Liver (tissue), 9 donors: ENCODE measurements around the gene LRRC25. TPM values are rescaled to one million over a fixed set of nuclear protein-coding genes. Genes with fewer than 3 reads are reported as not detected.
A peak's percentile ranks its signal among the peaks of the same experiment; 100 is the strongest.

Experiments used
- DNase-seq: peaks from one replicate; pipeline ENCODE4 v3.0.0-alpha.2; 2017; ENCODE audit warnings: low spot score
- H3K27ac ChIP-seq, 2 donors: one replicate each; pipeline ENCODE4 v1.7.0; 2013; ENCODE audit warnings: inconsistent platforms in 2 of 2, low read length in 2 of 2, control low read depth in 1 of 2, low read depth in 1 of 2, mild to moderate bottlenecking in 1 of 2
- H3K27me3 ChIP-seq, 4 donors: one replicate each; pipeline versions ENCODE4 v1.6.1 to v1.7.0; 2013; ENCODE audit warnings: low read length in 3 of 4, inconsistent platforms in 1 of 4, mild to moderate bottlenecking in 1 of 4, moderate library complexity in 1 of 4; ENCODE audit not compliant: control insufficient read depth in 4 of 4, insufficient read depth in 4 of 4
- H3K36me3 ChIP-seq, 4 donors: one replicate each; pipeline versions ENCODE4 v1.6.1 to v1.7.0; 2013; ENCODE audit warnings: low read length in 3 of 4, mild to moderate bottlenecking in 3 of 4, low read depth in 1 of 4, moderate library complexity in 1 of 4; ENCODE audit not compliant: control insufficient read depth in 4 of 4, insufficient read depth in 3 of 4
- H3K4me1 ChIP-seq, 4 donors: one replicate each; pipeline versions ENCODE4 v1.6.1 to v1.7.0; 2013; ENCODE audit warnings: low read length in 3 of 4, mild to moderate bottlenecking in 3 of 4, moderate library complexity in 1 of 4; ENCODE audit not compliant: control insufficient read depth in 4 of 4, insufficient read depth in 4 of 4
- H3K4me3 ChIP-seq, 3 donors: one replicate each; pipeline versions ENCODE4 v1.6.1 to v1.7.0; 2013; ENCODE audit warnings: low read length in 3 of 3, control low read depth in 1 of 3, low read depth in 1 of 3, mild to moderate bottlenecking in 1 of 3
- H3K9ac ChIP-seq, 2 donors: one replicate each; pipeline ENCODE4 v1.7.0; 2013; ENCODE audit warnings: low read length in 2 of 2, mild to moderate bottlenecking in 2 of 2, moderate library complexity in 2 of 2, control low read depth in 1 of 2, low read depth in 1 of 2
- H3K9me3 ChIP-seq, 4 donors: one replicate each; pipeline versions ENCODE4 v1.6.1 to v1.7.0; 2013; ENCODE audit warnings: low read length in 3 of 4; ENCODE audit not compliant: control insufficient read depth in 4 of 4
- EGR1 ChIP-seq, 2 donors: IDR thresholded peaks; 2 replicates each; pipeline ENCODE4 v1.6.1; 2016 to 2018; ENCODE audit warnings: antibody characterized with exemption in 2 of 2, low read depth in 2 of 2
- FOXA1 ChIP-seq: IDR thresholded peaks from 2 replicates; pipeline ENCODE4 v1.6.1; 2016; ENCODE audit warnings: antibody characterized with exemption
- FOXA2 ChIP-seq: IDR thresholded peaks from 2 replicates; pipeline ENCODE4 v1.6.1; 2016; ENCODE audit warnings: antibody characterized with exemption
- GABPA ChIP-seq, 2 donors: IDR thresholded peaks in 1 of 2; conservative IDR thresholded peaks in 1 of 2; 2 replicates each; pipeline ENCODE4 v1.6.1; 2016; ENCODE audit warnings: antibody characterized with exemption in 2 of 2, mild to moderate bottlenecking in 1 of 2, moderate library complexity in 1 of 2
- HNF4A ChIP-seq, 2 donors: conservative IDR thresholded peaks; 2 replicates each; pipeline ENCODE4 v1.6.1; 2016; ENCODE audit warnings: antibody characterized with exemption in 2 of 2, mild to moderate bottlenecking in 2 of 2
- HNF4G ChIP-seq: IDR thresholded peaks from 2 replicates; pipeline ENCODE4 v1.6.1; 2016; ENCODE audit warnings: antibody characterized with exemption
- JUND ChIP-seq, 2 donors: IDR thresholded peaks; 2 replicates each; pipeline ENCODE4 v1.6.1; 2016; ENCODE audit warnings: antibody characterized with exemption in 2 of 2
- NR2F2 ChIP-seq: IDR thresholded peaks from 2 replicates; pipeline ENCODE4 v1.6.1; 2016; ENCODE audit warnings: antibody characterized with exemption
- RAD21 ChIP-seq, 2 donors: IDR thresholded peaks; 2 replicates each; pipeline ENCODE4 v1.6.1; 2016; ENCODE audit warnings: antibody characterized with exemption in 2 of 2, mild to moderate bottlenecking in 2 of 2
- RXRA ChIP-seq, 2 donors: IDR thresholded peaks; 2 replicates each; pipeline ENCODE4 v1.6.1; 2017 to 2018; ENCODE audit warnings: antibody characterized with exemption in 2 of 2, mild to moderate bottlenecking in 1 of 2
- SP1 ChIP-seq: IDR thresholded peaks from 2 replicates; pipeline ENCODE4 v1.6.1; 2018; ENCODE audit warnings: antibody characterized with exemption, mild to moderate bottlenecking
- TAF1 ChIP-seq: conservative IDR thresholded peaks from 2 replicates; pipeline ENCODE4 v1.6.1; 2016; ENCODE audit warnings: antibody characterized with exemption, mild to moderate bottlenecking
- YY1 ChIP-seq: IDR thresholded peaks from 2 replicates; pipeline ENCODE4 v1.6.1; 2016; ENCODE audit warnings: antibody characterized with exemption, mild to moderate bottlenecking
- WGBS: extraction: QIAGEN DNeasy Blood & Tissue Kit; methylation state at CpG from one replicate; pipeline ENCODE4 v1.1.7; 2013; 5-methylcytosine and 5-hydroxymethylcytosine counted together
- polyA plus RNA-seq, 2 donors: library from polyadenylated mRNA; stranded (reverse) in 1 of 2; unstranded in 1 of 2; fragments of 200-250 nt in 1 of 2; fragments of >200 nt in 1 of 2; fragmentation: Nextera tagmentation in 1 of 2; extraction: Ambion mirVana in 1 of 2; gene quantifications; one replicate each; pipeline versions ENCODE4 v1.2.1 to v1.2.3, GENCODE V29; 2013 to 2015
- total RNA-seq, 2 donors: library from RNA; depleted of rRNA; stranded (reverse); fragments of >200 nt; gene quantifications; one replicate each; pipeline ENCODE4 v1.2.3, GENCODE V29; 2014
- TF ChIP-seq, protein P1 (sequence below): IDR thresholded peaks from 2 replicates; pipeline ENCODE4 v1.6.1; 2016; ENCODE audit warnings: antibody characterized with exemption
- TF ChIP-seq, protein P2 (sequence below): IDR thresholded peaks from 2 replicates; pipeline ENCODE4 v1.6.1; 2016; ENCODE audit warnings: antibody characterized with exemption
- TF ChIP-seq, protein P3 (sequence below): IDR thresholded peaks from 2 replicates; pipeline ENCODE4 v1.6.1; 2016; ENCODE audit warnings: antibody characterized with exemption, mild to moderate bottlenecking
- TF ChIP-seq, protein P4 (sequence below): fragments of 150-350 bp; IDR thresholded peaks from 2 replicates; pipeline ENCODE4 v1.5.1; 2017; ENCODE audit warnings: improper control_type of control experiment, low read depth, low read length; ENCODE audit not compliant: missing input control
- TF ChIP-seq, protein P5 (sequence below): IDR thresholded peaks from 2 replicates; pipeline ENCODE4 v1.6.1; 2016; ENCODE audit warnings: antibody characterized with exemption
- donor health status: healthy.
- donor health status: healthy.
- donor health status: healthy.
- donor health status: healthy.
- donor health status: healthy.

LRRC25 gene
- total and polyA plus RNA-seq, 4 donors, result 2.3 to 13.4 (median 6.9) TPM

DNA sequence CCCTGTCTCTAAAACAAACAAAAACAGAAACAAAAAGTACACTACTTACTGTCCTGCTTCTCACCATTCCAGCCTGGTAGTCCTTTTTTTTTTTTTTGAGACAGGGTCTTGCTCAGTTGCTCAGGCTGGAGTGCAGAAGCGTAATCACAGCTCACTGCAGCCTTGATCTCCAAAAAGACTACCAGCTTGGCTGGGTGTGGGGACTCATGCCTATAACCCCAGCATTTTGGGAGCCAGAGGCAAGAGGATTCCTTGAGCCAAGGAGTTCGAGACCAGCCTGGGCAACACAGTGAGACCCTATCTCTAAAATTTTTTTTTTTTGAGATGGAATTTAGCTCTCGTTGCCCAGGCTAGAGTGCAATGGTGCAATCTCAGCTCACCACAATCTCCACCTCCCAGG lies 16.6 kb downstream of the LRRC25 start:
- peaks cover 11 to 42% (median 30%) of the 10 kb centered on the region in 4 donors for H3K4me1 ChIP-seq
- no peaks in the 10 kb centered on the region for H3K9me3 ChIP-seq
- peak overlapping the region in 1 of 2 donors; percentile 19 for H3K9ac ChIP-seq
- no peaks in the 10 kb centered on the region for H3K27me3 ChIP-seq
- WGBS, result 72% methylated on average over 3 of the region's 3 CpGs
- H3K4me3 ChIP-seq, result no peak overlapping the region
- H3K27ac ChIP-seq, result peak overlapping the region; percentile 77 to 78
- no peak for TF ChIP-seq FOXA1
- TF ChIP-seq, protein P1, sequence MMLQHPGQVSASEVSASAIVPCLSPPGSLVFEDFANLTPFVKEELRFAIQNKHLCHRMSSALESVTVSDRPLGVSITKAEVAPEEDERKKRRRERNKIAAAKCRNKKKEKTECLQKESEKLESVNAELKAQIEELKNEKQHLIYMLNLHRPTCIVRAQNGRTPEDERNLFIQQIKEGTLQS, result no peak
- TF ChIP-seq, protein P2, sequence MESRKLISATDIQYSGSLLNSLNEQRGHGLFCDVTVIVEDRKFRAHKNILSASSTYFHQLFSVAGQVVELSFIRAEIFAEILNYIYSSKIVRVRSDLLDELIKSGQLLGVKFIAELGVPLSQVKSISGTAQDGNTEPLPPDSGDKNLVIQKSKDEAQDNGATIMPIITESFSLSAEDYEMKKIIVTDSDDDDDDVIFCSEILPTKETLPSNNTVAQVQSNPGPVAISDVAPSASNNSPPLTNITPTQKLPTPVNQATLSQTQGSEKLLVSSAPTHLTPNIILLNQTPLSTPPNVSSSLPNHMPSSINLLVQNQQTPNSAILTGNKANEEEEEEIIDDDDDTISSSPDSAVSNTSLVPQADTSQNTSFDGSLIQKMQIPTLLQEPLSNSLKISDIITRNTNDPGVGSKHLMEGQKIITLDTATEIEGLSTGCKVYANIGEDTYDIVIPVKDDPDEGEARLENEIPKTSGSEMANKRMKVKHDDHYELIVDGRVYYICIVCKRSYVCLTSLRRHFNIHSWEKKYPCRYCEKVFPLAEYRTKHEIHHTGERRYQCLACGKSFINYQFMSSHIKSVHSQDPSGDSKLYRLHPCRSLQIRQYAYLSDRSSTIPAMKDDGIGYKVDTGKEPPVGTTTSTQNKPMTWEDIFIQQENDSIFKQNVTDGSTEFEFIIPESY, result no peak
- H3K36me3 ChIP-seq, result no peaks in the 10 kb centered on the region
- DNase-seq, result no peak

DNA sequence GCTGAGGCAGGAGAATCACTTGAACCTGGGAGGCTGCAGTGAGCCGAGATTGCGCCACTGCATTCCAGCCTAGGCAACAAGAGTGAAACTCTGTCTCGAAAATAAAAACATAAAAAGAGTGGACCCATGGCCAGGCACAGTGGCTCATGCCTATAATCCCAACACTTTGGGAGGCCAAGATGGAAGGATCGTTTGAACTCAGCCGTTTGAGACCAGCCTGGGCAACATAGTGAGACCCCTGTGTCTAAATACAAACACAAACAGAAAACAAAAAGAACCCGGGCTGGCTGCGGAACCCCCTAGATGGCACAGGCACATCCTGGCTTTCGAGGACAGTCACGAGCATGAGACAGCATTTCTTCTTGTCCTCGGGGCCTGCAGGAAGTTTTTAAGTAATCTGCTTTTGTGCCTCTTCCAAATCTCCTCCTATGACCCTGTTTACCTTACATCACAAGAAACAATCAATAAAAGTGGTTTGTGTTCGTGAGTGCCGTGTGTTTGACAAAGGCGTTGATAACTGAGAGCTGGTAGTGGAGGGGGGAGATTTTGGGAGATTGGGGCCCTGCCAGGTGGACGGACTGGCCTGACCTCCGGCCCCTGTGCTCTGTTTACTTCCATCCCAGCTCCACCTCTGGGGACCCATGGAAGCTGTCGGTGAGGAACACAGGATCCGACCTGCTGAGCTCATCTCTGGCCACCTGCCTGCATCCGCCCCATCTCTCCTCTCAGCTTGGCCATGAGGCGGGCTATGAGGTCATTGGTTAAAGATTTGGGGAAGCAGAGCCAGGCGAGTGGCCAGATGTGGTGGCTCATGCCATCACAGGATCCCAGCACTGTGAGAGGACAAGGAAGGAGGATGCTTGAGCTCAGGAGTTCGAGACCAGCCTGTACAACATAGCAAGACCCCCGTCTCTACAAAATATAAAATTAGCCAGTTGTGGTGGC lies 17.3 kb downstream of the LRRC25 start:
- peak overlapping the region in 1 of 2 donors; percentile 53 for H3K9ac ChIP-seq

More for the DNA sequence above, 17.3 kb downstream of the LRRC25 start:
- Histone ChIP-seq H3K9me3 (no peaks in the 10 kb centered on the region), H3K27ac (peak overlapping the region; percentile 77 to 78), H3K4me1 (peaks cover 9 to 37% (median 25%) of the 10 kb centered on the region in 4 donors), H3K36me3 (no peaks in the 10 kb centered on the region), H3K27me3 (no peaks in the 10 kb centered on the region), H3K4me3 (no peak overlapping the region)
- DNase-seq, result peak; percentile 78
- 21% methylated on average over 22 of the region's 22 CpGs for WGBS
- TF ChIP-seq, protein P3, sequence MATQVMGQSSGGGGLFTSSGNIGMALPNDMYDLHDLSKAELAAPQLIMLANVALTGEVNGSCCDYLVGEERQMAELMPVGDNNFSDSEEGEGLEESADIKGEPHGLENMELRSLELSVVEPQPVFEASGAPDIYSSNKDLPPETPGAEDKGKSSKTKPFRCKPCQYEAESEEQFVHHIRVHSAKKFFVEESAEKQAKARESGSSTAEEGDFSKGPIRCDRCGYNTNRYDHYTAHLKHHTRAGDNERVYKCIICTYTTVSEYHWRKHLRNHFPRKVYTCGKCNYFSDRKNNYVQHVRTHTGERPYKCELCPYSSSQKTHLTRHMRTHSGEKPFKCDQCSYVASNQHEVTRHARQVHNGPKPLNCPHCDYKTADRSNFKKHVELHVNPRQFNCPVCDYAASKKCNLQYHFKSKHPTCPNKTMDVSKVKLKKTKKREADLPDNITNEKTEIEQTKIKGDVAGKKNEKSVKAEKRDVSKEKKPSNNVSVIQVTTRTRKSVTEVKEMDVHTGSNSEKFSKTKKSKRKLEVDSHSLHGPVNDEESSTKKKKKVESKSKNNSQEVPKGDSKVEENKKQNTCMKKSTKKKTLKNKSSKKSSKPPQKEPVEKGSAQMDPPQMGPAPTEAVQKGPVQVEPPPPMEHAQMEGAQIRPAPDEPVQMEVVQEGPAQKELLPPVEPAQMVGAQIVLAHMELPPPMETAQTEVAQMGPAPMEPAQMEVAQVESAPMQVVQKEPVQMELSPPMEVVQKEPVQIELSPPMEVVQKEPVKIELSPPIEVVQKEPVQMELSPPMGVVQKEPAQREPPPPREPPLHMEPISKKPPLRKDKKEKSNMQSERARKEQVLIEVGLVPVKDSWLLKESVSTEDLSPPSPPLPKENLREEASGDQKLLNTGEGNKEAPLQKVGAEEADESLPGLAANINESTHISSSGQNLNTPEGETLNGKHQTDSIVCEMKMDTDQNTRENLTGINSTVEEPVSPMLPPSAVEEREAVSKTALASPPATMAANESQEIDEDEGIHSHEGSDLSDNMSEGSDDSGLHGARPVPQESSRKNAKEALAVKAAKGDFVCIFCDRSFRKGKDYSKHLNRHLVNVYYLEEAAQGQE, result peak; percentile 78
- TF ChIP-seq RXRA (IDR thresholded peaks at IDR 0.05), result peak; percentile 99
- peak; percentile 41 for TF ChIP-seq HNF4G
- TF ChIP-seq FOXA1, result peak; percentile 94
- peak; percentile 97 for TF ChIP-seq SP1
- TF ChIP-seq, protein P4, sequence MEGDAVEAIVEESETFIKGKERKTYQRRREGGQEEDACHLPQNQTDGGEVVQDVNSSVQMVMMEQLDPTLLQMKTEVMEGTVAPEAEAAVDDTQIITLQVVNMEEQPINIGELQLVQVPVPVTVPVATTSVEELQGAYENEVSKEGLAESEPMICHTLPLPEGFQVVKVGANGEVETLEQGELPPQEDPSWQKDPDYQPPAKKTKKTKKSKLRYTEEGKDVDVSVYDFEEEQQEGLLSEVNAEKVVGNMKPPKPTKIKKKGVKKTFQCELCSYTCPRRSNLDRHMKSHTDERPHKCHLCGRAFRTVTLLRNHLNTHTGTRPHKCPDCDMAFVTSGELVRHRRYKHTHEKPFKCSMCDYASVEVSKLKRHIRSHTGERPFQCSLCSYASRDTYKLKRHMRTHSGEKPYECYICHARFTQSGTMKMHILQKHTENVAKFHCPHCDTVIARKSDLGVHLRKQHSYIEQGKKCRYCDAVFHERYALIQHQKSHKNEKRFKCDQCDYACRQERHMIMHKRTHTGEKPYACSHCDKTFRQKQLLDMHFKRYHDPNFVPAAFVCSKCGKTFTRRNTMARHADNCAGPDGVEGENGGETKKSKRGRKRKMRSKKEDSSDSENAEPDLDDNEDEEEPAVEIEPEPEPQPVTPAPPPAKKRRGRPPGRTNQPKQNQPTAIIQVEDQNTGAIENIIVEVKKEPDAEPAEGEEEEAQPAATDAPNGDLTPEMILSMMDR, result no peak
- TF ChIP-seq HNF4A (conservative IDR thresholded peaks at IDR 0.05), result peak; percentile 86 to 97
- peak in 1 of 2 donors; percentile 80 for TF ChIP-seq EGR1 (IDR thresholded peaks at IDR 0.05; ENCODE audit: low read depth in 2 of 2)
- TF ChIP-seq, protein P2, result peak; percentile 94
- peak in 1 of 2 donors; percentile 78 for TF ChIP-seq GABPA (IDR thresholded peaks at IDR 0.05 in 1 of 2, conservative IDR thresholded peaks at IDR 0.05 in 1 of 2)
- TF ChIP-seq YY1, result peak; percentile 81
- TF ChIP-seq FOXA2, result peak; percentile 93
- TF ChIP-seq JUND (IDR thresholded peaks at IDR 0.05), result peak; percentile 98
- TF ChIP-seq NR2F2, result peak; percentile 88
- TF ChIP-seq, protein P5, sequence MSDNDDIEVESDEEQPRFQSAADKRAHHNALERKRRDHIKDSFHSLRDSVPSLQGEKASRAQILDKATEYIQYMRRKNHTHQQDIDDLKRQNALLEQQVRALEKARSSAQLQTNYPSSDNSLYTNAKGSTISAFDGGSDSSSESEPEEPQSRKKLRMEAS, result peak; percentile 98
- TF ChIP-seq, protein P1, result peak; percentile 78
- TF ChIP-seq TAF1, result no peak
- peak; percentile 19 to 48 for TF ChIP-seq RAD21 (IDR thresholded peaks at IDR 0.05)
